Lung (tissue), 12 donors: ENCODE measurements around the gene TNFRSF19. TPM values are rescaled to one million over a fixed set of nuclear protein-coding genes. Genes with fewer than 3 reads are reported as not detected.

Experiments
- ATAC-seq: fragments of 200-7000 bp; cut with Tn5 transposase; one replicate; pipeline ENCODE4 v1.9.1; 2020; ENCODE audit warnings: moderate number of reproducible peaks; ENCODE audit not compliant: insufficient read depth, low FRiP score
- DNase-seq, 3 donors: peaks; one replicate each; pipeline ENCODE4 v3.0.0-alpha.2; 2013 to 2017
- H3K27ac ChIP-seq, 2 donors: one replicate each; pipeline ENCODE4 v1.5.1; 2013; ENCODE audit warnings: mild to moderate bottlenecking in 2 of 2, moderate library complexity in 2 of 2, control low read depth in 1 of 2, inconsistent platforms in 1 of 2, low read depth in 1 of 2, low read length in 1 of 2
- H3K27me3 ChIP-seq, 3 donors: one replicate each; pipeline ENCODE4 v1.5.1; 2013; ENCODE audit warnings: low read length in 2 of 3; ENCODE audit not compliant: control insufficient read depth in 3 of 3, insufficient read depth in 3 of 3
- H3K36me3 ChIP-seq, 4 donors: one replicate each; pipeline ENCODE4 v1.5.1; 2013; ENCODE audit warnings: low read length in 4 of 4, mild to moderate bottlenecking in 1 of 4, moderate library complexity in 1 of 4; ENCODE audit not compliant: control insufficient read depth in 4 of 4, insufficient read depth in 4 of 4
- H3K4me1 ChIP-seq, 5 donors: one replicate each; pipeline ENCODE4 v1.5.1; 2013; ENCODE audit warnings: low read length in 5 of 5, mild to moderate bottlenecking in 2 of 5, moderate library complexity in 1 of 5; ENCODE audit not compliant: control insufficient read depth in 5 of 5, insufficient read depth in 5 of 5
- H3K4me3 ChIP-seq: one replicate; pipeline ENCODE4 v1.5.1; 2013; ENCODE audit warnings: mild to moderate bottlenecking, control low read depth, moderate library complexity
- H3K9ac ChIP-seq, 2 donors: one replicate each; pipeline ENCODE4 v1.5.1; 2013; ENCODE audit warnings: low read length in 2 of 2, control low read depth in 1 of 2; ENCODE audit not compliant: insufficient read depth in 1 of 2
- H3K9me3 ChIP-seq, 4 donors: one replicate each; pipeline ENCODE4 v1.5.1; 2013; ENCODE audit warnings: low read length in 3 of 4, mild to moderate bottlenecking in 1 of 4, moderate library complexity in 1 of 4; ENCODE audit not compliant: control insufficient read depth in 4 of 4, insufficient read depth in 3 of 4
- CTCF ChIP-seq: IDR thresholded peaks from 2 replicates; pipeline ENCODE4 v1.5.1; 2012; ENCODE audit warnings: mild to moderate bottlenecking; ENCODE audit errors: control extremely low read depth, extremely low read depth
- WGBS, 2 donors: extraction: QIAGEN DNeasy Blood & Tissue Kit; methylation state at CpG; one replicate each; pipeline ENCODE4 v1.1.7; 2013; 5-methylcytosine and 5-hydroxymethylcytosine counted together
- polyA plus RNA-seq, 2 donors: library from polyadenylated mRNA; stranded (reverse); fragments of 200-250 nt; gene quantifications; one replicate each; pipeline ENCODE4 v1.2.1, GENCODE V29; 2013
- total RNA-seq, 2 donors: library from RNA; depleted of rRNA in 1 of 2; stranded (reverse); fragments of >200 nt in 1 of 2; gene quantifications; one replicate each; pipeline ENCODE4 v1.2.1, GENCODE V29; 2014 to 2021
- donor health status: control.
- donor health status: control.
- donor health status: Bipolar disorder and iron deficiency.
- donor health status: healthy.
- donor health status: DM: yes; HTN: yes; CAD: no.

TNFRSF19 gene
- total and polyA plus RNA-seq, 4 donors: 9.5 to 68.0 (median 34.7) TPM

GRCh38 chr13:23680845-23681669 lies 110.8 kb downstream of the TNFRSF19 start:
- no peak overlapping the region for H3K9ac ChIP-seq
- WGBS, 2 donors: 88 to 91% methylated on average over 10 of the region's 10 CpGs
- no peak overlapping the region for H3K4me3 ChIP-seq
- no peaks in the 10 kb centered on the region for H3K27me3 ChIP-seq
- H3K27ac ChIP-seq: no peak overlapping the region
- peaks cover 0 to 2% (median 0%) of the 10 kb centered on the region in 4 donors for H3K36me3 ChIP-seq
- peaks cover 0 to 2% (median 1%) of the 10 kb centered on the region in 4 donors for H3K9me3 ChIP-seq
- DNase-seq: no peak
- no peak for ATAC-seq
- TF ChIP-seq CTCF: no peak
- peaks cover 0 to 1% (median 0%) of the 10 kb centered on the region in 5 donors for H3K4me1 ChIP-seq

- no peaks in the 10 kb centered on the region for H3K36me3 ChIP-seq
- H3K27me3 ChIP-seq: no peaks in the 10 kb centered on the region
- no peak for TF ChIP-seq CTCF
- no peak overlapping the region for H3K4me3 ChIP-seq
- DNase-seq: no peak
- H3K27ac ChIP-seq: no peak overlapping the region
- H3K9me3 ChIP-seq: peaks cover 0 to 2% (median 1%) of the 10 kb centered on the region in 4 donors
- peaks cover 0 to 1% (median 0%) of the 10 kb centered on the region in 5 donors for H3K4me1 ChIP-seq
- no peak for ATAC-seq
- no peak overlapping the region for H3K9ac ChIP-seq
- 76 to 83% methylated on average over 4 of the region's 4 CpGs for WGBS, 2 donors
These were observed 112.9 kb downstream of the TNFRSF19 start for GRCh38 chr13:23683084-23683483.

GRCh38 chr13:23684647-23685046 lies 114.4 kb downstream of the TNFRSF19 start:
- Histone ChIP-seq H3K4me3 (no peak overlapping the region), H3K9ac (no peak overlapping the region), H3K4me1 (no peaks in the 10 kb centered on the region), H3K9me3 (peaks cover 0 to 2% (median 1%) of the 10 kb centered on the region in 4 donors), H3K27me3 (no peaks in the 10 kb centered on the region), H3K36me3 (no peaks in the 10 kb centered on the region), H3K27ac (no peak overlapping the region)
- ATAC-seq (no peak), DNase-seq (no peak)
- TF ChIP-seq CTCF: no peak
- 85 to 94% methylated on average over 2 of the region's 2 CpGs for WGBS, 2 donors
